ENCODE results near the gene YPEL1.
A peak's percentile ranks its signal among the peaks of the same experiment; 100 is the strongest.

Gene YPEL1

GRCh38 chr22:21657020-21657359 is 78.6 kb downstream of the YPEL1 start:
- no peak for DNase-seq (ENCODE audit: low spot score)

- DNase-seq (ENCODE audit: low spot score), result no peak
These were observed 82.7 kb downstream of the YPEL1 start for GRCh38 chr22:21652547-21653545.

DNA sequence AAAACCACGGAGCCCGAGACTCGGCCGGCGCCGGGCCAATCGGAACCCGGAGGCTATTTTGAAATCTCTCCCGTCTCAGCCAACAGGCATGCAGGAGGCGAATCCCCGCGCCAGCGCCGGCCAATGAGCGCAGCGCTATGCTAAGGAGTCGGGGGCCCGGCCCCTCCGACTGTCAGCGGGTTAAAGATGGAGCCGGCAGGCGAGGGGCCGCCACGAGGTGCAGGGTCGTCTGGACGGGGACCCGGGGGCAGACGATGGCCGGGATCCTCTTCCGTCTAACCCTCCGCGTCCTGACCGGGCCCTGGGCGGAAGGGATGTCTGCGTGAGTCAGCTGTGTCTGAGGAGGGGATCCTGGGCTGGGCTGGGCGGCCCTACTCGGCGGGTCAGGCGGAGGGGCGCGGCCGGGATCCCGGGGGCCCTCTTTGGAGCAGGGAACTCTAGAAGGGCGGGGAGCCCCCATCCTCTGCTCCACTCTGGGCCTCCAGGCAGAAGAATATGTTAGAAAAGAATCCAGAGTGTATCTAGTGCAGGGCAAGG is 83.5 kb downstream of the YPEL1 start:
- peak; percentile 96 for DNase-seq (ENCODE audit: low spot score)

DNA sequence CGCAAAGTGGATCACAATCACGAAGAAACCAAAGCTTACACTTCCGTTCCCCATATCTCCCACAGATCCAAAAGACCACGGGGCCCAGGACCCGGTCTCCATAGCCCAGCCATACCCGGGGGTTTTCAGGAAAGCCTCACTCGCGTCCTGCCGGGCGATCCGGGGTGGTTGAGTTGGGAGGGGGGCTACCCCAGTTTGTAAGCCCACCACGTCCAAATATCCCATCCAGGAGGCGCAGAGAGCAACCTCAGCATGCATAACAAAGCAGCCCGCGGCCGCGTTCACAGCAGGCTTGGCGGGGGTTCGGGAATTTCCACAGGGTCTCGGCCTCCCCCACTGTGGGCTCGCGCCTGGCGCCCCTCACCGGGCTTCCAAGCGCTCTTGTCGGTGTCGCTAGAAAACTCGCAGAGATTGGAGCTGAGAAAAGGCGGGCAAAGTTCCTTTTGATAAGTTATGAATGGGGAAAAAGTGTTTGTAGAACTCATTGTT is 84.0 kb downstream of the YPEL1 start:
- DNase-seq (ENCODE audit: low spot score), result no peak

DNA sequence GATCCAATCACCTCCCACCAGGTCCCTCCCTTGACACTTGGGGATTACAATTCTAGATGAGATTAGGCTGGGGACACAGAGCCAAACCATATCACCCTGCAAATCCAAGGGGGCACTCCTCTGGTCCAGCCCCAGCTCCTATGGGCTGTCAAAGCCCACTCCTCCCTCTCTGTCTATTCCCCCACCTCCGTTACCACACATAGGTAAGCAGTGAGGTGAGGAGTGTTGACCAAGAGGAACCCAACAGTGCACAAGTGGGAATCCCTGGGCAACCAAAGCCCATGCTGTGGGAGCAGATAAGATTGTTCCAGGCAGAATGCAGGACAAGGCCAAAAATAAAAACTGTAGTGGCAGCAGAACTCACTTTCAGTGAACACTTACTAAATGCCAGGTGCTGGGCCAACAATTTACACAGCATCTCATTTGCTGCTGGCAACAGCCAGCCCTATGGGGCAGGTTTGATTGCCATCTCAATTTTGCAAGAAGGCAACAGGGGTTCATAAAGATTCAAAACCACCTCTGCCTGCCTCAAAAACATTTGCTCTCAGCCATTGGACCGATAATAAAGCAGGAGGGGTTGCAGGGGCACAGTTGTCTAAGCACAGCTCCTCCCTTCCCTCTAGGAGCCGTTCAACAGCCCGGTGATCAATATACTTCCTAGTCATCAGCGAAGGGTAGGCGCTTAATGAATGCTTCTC is 84.6 kb downstream of the YPEL1 start:
- no peak for DNase-seq (ENCODE audit: low spot score)

DNA sequence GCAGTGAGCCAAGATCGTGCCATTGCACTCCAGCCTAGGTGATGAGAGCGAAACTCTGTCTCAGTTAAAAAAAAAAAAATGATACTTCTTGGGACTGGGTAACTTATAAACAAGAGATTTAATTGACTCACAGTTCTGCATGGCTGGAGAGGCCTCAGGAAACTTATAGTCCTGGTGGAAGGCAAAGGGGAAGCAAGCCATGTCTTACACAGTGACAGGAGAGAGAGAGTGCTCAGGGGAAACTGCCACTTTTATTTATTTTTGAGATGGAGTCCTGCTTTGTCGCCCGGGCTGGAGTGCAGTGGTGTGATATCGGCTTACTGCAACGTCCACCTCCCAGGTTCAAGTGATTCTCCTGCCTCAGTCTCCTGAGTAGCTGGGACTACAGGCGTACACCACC is 85.3 kb downstream of the YPEL1 start:
- no peak for DNase-seq (ENCODE audit: low spot score)

All from GM03348 (cell line).